LoVo (cell line): ENCODE results near the gene PCNX3.
"Not testable (repeated sequence)": the region's sequence is repeated elsewhere in the genome, so short reads cannot be mapped to it uniquely, and the experiment has no call there.

ENCODE experiments used
- DNase-seq: peaks from one replicate; pipeline ENCODE4 v3.0.0-alpha.2; 2016; ENCODE audit warnings: low spot score

The PCNX3 gene

DNA sequence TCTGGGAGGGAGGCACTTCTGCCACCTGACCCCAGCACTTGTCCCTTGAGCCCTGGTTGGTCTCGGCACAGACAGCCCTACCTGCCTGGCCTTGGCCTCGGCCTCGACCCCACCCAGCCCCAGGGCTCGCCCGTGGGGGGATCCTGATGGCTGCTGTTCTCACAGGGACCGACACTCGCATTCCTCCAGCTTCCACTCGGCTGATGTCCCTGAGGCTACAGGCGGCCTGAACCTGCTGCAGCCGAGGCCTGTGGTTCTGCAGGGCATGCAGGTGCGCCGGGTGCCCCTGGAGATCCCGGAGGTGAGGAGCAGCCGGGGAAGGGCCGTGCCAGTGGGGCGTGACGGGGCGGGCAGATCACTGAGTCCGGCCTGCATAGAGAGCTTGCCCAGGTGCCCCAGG, 5.1 kb downstream of the PCNX3 start:
- no peak for DNase-seq

DNA sequence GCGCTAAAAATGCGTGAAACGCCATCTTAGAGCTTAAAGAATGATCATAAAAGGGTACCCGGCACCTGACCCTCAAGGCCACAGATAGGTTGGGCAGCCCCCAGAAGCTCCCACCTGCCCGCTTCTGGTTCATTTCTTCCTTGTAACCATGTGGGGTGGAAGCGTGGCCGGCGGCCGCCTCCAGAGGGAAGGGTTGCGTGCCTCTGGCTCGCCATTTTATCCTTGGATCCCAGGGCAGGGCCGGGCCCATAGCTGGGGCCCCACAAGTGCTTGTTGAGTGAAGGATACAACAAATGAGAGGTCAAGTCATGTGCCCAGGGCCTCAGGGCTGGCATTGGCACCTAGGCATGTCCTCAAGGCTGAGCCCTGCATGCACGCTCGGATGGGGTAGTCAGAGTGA, 5.9 kb downstream of the PCNX3 start:
- no peak for DNase-seq

DNA sequence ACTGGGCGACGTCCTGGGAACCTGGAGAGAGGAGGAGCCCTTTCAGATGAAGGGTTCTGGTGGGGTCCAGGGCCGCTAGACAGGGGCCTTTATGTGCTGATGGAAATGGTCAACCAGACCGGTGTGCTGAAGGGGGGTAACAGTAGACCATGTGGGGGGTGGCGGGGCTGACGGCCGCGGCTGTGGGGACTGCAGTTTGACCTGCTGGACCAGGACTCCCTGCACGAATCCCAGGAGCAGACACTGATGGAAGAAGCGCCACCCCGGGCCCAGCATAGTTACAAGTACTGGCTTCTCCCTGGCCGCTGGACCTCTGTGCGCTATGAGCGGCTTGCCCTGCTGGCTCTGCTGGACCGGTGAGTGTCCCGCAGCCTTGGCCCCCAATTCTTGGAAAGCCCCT, 6.4 kb downstream of the PCNX3 start:
- no peak for DNase-seq

DNA sequence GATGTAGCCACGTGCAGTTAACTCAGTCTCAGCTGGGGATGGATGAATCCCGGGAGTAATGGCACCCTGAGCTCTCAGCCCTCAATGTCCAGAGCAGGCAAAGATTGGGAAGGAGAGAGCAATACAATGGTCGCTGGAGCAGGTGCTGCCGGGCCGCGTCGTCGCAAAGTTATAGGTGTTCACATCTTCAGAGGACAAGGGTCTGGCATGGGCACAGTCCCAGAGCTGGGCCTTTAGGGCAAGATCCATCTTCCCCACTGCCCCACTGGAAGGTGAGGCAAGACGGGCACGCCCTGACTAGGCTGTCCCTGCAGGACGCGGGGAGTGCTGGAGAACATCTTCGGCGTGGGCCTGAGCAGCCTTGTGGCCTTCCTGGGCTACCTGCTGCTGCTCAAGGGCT, 7.6 kb downstream of the PCNX3 start:
- no peak for DNase-seq

DNA sequence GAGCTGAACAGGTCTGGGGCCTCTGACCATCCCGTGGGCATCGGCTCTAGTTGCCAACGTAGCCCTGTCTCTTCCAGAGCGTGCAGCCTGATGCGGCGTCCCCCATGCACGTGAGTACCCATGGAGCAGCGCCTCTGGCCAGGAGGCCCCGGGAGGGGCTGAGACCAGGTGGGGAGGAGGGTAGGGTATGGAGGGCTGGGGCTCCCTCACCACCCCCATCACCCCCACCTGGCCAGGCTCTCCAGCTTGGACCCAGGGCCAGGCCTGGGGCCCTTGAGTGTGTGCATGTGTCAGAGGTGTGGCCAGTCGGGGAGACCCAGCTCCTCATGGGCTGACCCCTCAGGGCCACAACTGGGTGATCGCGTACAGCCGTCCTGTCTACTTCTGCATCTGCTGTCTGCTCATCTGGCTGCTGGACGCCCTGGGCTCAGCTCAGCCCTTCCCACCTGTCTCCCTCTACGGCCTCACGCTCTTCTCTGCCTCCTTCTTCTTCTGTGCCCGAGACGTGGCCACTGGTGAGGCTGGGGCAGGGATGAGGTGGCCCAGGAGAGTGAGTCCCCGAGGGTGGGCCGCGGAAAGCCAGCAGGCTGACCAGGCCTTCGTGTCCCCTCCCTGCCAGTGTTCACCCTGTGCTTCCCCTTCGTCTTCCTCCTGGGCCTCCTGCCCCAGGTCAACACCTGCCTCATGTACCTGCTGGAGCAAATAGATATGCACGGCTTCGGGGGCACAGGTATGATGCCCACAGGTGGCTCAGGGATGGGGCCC, 8.5 kb downstream of the PCNX3 start:
- DNase-seq: no peak

DNA sequence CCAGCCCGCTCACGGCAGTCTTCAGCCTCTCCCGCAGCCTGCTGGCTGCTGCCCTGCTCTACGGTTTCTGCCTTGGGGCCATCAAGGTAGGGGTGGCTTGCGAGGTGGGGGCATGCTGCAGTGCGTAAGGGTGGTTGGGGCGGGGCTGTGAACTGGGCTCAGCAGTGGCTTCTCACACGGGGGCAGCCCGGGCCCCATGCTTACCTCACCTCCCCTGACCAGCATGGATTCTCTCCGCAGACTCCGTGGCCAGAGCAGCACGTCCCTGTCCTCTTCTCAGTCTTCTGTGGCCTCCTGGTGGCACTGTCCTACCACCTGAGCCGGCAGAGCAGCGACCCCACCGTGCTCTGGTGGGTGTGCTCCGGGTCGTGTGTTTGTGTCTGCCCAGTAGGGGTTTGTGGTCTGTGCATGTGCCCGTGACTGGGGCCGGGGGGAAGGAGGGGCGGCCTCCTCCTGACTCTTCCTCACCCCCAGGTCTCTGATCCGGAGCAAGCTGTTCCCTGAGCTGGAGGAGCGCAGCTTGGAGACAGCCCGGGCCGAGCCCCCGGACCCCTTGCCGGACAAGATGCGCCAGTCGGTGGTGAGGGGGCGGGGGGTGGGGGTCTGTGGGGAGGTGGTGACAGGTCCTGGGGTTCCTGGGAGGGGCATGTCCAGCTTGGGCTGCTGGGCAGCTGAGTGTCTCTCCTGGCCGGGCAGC, 9.5 kb downstream of the PCNX3 start:
- DNase-seq: no peak

DNA sequence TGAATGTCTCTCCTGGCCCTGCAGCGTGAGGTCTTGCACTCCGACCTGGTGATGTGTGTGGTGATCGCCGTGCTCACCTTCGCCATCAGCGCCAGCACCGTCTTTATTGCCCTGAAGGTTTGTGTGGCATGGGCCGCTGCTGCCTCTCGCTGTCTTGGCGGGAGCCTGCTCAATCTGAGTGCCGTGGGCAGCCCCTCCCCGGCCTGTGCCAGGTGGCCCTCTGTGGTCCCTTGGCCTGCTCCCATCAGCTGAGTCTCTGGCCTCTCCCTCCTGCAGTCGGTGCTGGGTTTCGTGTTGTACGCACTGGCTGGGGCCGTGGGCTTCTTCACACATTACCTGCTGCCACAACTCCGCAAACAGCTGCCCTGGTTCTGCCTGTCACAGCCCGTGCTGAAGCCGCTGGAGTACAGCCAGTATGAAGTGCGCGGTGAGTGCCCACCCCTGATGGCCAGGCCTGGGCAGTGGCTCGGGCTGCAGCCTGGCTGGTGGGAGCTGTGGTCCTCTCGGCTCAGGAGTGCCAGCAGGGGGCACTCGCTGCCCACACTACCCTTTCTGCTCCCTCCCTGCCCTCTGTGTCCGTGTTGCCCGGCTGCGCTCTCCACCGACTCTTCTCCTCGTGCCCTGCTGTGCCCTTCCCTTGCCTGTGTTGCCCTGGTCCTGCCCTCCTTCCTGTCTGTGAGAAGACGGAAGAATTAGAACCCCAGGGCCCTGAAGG, 10.2 kb downstream of the PCNX3 start:
- DNase-seq: no peak

DNA sequence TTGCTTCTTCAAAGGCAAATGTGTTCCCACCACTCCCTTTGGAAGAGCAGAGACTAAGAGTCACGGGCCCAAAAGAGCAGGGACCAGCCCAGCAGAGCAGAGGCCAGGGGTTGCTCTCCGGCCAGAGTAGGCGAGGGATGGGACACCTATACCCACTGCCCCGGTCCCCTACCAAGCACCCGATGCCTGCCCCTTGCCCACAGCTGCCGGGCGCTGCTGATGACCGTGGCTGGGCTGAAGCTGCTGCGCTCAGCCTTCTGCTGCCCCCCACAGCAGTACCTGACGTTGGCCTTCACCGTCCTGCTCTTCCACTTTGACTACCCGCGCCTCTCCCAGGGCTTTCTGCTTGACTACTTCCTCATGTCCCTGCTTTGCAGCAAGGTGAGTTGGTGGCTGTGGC, 11.6 kb downstream of the PCNX3 start:
- DNase-seq: no peak

DNA sequence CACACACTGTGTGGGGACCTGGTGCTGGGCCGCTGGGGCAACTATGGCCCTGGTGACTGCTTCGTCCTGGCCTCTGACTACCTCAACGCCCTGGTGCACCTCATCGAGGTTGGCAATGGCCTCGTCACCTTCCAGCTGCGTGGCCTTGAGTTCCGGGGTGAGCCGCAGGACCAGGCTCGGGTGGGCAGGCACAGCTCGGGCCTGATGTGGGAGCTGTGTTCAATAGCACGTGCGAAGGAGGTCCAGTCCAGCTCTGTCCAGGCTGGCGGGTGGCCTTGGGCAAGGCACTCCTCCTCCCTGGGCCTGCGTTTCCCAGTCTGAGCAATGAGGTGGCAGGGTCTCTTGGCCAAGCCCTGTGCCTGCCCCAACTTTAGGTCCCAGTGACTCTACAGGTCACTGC, 14.0 kb downstream of the PCNX3 start:
- no peak for DNase-seq

DNA sequence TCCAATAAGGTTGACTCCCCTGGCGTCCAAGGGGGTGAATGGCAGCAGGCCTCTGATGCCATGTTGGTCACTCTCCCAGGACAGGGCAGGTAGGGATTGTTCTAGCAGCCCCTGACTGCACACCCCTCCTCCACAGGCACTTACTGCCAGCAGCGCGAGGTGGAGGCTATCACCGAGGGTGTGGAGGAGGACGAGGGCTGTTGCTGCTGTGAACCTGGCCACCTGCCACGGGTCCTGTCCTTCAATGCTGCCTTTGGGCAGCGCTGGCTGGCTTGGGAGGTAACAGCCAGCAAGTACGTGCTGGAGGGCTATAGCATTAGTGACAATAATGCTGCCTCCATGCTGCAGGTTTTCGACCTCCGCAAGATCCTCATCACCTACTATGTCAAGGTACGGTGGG, 14.6 kb downstream of the PCNX3 start:
- no peak for DNase-seq

DNA sequence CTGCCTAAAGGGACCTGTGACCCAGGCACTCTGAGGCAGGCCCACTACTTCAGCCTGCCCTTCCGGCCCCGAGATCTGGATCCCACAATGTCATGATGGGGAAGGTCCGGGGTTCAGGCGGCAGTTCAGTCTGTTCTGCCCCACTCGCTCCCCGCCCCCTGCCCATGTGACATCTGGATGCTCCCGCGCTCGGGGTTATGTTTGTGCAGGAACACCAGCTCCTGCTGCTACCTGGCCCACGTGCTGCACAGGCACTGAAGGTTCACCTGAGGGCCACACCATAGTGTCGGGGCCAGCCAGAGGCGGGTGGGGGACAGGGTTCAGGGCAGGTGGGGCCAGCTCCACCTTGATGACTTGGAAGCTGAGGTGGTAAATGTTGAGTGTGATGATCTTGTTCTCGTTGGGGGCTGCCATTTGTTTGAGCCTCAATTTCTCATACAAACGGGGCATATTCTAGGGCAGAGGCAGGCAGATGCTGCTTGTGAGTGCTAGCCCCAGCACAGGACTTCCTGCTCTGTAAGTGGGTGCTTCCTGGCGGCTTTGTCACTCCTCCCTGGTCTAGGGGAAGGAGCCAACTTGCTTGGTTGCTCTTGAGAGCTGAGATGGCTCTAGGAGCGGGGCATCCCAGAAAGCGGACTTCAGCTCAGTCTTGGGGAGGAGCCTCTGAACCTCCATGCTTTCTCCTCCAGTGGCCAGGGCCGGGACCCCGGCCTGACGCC, 18.0 kb downstream of the PCNX3 start:
- no peak for DNase-seq

DNA sequence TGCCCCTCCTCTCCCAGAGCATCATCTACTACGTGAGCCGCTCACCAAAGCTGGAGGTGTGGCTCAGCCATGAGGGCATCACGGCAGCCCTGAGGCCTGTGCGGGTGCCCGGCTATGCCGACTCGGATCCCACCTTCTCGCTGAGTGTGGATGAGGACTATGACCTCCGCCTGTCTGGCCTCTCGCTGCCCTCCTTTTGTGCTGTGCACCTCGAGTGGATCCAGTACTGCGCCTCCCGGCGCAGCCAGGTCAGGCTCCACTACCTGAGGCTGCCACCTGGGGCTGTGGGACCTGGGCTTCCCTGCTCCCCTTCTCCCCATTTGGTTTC, 18.5 kb downstream of the PCNX3 start:
- no peak for DNase-seq

DNA sequence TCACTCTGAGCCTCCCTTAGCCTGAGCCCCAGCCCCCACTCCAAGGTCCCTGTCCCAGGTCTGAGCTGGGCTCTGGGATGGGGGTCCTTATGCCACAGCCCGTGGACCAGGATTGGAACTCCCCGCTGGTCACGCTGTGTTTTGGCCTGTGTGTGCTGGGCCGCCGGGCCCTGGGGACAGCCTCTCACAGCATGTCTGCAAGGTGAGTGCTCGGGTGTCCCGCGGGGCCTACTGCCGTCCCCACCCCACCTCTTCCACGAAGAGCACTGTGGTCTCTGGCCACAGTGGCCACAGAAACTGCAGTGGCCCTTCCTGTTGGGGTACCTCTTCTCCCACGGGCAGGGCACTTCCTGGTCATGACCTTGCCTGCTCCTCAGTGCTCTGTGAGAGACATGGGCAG, 18.9 kb downstream of the PCNX3 start:
- no peak for DNase-seq

DNA sequence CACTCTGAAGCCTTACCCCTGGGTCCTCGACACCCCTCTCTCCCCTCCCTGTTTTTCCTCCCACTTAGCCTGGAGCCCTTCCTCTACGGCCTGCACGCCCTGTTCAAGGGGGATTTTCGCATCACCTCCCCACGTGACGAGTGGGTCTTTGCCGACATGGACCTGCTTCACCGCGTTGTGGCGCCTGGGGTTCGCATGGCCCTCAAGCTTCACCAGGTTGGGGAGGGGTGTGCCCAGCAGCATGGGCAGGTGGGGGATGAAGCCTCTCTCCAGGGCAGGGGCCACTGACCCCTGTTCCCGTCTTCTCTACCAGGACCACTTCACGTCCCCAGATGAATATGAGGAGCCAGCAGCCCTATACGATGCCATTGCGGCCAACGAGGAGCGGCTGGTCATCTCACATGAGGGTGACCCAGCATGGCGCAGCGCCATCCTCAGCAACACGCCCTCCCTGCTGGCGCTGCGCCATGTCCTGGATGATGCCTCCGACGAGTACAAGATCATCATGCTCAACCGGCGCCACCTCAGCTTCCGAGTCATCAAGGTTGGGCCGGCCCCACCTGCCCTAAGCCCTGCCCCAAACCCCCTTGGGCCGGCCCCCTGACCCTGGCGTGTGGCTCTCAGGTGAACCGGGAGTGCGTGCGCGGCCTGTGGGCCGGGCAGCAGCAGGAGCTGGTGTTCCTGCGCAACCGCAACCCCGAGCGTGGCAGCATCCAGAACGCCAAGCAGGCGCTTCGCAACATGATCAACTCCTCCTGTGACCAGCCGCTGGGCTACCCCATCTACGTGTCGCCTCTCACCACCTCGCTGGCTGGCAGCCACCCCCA, 19.5 kb downstream of the PCNX3 start:
- DNase-seq: no peak

DNA sequence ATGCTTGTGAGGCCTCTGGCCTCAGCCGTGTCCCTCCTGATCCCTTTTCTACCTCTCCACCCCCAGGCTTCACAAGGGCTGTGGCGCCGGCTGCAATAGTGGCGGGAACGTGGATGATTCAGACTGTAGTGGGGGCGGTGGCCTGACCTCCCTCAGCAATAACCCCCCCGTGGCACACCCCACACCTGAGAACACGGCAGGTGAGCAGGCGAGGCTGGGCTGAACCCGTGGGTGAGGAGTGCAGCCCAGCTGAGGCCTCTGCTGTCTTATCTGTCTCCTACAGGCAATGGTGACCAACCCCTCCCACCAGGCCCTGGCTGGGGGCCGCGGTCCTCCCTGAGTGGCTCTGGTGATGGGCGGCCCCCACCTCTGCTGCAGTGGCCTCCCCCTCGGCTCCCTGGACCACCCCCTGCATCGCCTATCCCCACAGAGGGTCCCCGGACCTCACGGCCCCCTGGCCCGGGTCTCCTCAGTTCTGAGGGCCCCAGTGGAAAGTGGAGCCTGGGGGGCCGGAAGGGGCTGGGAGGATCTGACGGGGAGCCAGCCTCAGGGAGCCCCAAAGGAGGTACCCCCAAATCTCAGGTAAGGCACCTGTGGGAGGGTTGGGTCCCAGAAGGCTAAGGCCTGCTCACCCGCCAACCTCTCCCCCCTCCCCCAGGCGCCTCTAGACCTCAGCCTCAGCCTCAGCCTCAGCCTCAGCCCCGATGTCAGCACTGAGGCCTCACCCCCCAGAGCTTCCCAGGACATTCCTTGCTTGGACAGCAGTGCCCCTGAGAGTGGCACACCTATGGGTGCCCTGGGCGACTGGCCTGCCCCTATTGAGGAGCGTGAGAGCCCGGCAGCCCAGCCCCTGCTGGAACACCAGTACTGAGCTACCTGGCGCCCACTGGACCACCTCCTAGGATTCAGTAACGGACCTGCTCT, 20.8 kb downstream of the PCNX3 start:
- DNase-seq: no peak

DNA sequence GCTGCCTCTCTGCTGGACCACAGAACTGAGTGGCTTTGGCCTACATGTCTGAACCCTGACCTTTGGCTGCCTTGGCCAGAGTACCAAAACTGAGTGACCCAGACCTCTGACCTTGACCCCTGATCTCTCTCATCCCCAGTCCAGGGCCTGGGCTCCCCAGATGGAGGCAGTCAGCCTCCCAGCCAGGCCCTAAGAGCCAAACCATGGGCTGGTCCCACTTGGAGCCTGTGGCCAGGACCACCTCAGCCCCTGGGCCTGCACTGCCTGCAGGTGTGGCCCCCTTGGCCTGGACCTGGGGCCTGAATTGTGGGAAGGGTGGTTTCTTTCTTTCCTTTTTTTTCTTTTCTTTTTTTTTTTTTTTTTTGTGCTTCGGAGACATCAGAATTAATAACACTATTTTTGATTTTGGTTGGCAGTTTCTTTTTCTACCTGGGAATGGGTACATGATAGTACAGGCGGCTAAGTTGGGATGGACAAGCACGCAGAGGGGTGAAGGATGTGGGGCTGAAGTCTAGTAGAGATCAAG, 21.5 kb downstream of the PCNX3 start:
- DNase-seq: no peak

DNA sequence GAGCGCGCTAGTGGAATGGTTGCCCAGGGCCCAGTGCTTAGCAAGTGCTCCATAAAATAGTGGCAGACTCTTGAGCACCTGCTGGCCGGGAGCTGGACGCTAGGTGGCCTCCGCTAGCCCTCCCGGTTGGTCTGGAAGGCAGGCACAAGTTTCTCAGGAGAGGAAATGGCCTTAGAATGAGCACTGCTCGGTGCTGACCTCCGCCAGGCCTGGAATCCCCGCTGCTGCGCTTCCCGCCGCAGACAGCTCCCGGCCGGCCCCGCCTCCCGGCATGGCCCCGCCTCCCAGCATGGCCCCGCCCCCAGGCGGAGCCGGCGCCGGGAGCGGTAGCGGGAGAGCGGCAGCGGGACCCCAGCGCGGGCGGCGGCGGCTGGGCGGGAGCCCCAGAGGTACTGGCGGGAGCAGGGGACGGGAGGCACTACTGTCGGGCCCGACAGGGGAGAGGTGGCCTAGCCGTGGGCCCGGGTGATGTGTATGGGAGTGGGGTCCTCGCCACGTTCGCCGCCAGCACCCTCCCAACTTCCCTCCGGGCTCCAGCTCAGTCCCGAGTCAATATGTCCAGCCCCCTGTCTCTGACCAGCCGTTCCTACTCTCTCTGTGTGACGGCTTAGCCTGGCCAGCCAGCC, 22.3 kb downstream of the PCNX3 start, which contains the start of gene SIPA1:
Gene SIPA1 (plus strand): TSS at position 308 of the 626 bp plus-strand sequence. CDS start 2,821 bp downstream, outside the sequence.
- no peak for DNase-seq

DNA sequence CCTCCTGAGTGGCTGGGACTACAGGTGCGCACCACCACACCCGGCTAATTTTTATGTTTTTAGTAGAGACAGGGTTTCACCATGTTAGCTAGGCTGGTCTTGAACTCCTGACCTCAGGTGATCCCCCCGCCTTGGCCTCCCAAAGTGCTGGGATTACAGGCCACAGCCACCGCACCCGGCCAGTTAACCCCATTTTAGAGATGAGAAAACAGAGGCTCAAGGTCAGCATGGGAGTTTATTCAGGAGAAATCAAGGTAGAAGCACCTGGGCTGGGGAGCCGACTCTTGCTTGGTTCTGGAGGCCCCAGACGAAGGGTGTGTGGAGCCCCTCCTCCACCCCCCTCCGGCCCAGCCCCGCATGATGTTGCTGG, 23.6 kb downstream of the PCNX3 start:
- not testable (repeated sequence) for DNase-seq

DNA sequence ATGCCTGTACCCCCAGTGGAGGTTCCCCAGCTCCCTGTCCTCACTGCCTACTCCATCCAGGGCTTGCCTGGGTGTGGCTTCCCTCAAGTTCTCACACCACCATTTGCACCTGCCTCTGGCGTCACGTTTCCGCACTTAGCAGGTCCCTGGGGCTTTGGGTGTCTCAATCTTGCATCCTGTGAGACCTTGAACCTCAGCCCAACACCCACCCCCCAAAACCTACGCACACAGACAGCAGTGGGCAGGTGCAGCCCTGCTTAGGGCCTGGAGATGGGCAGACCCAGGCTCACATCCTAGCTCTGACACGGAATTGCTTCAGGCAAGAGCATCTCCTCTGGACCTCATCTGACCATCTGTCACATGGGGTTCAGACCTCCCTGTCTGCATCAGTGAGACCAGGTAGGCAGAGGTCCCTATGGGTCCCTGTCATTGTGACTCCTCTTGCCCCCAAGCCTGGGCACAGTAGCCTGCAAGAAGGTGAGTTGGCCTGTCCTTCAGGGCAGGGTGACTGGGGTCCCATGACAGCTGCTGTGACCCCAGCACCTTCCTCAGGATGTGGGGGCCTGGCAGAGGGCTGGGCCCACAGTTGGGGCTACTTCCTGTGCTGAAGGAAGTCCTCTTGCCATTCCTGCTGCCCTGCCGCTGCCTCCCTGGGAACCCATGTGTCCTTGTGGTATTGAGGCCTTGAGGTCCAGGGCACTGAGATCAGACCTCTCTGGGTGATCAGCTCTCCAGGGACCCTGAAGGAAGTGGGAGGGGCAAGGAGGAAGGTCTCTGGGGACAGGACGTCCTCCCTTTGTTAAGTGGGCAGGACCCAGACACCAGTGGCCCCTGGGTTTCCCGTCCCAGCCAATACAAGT, 24.3 kb downstream of the PCNX3 start:
- DNase-seq: no peak
